Psoas muscle (tissue), 8 donors: Measurements from ENCODE around the gene LHPP. TPM values are rescaled to one million over a fixed set of nuclear protein-coding genes. Genes with fewer than 3 reads are reported as not detected.
A peak's percentile ranks its signal among the peaks of the same experiment; 100 is the strongest.

ENCODE experiments used
- ATAC-seq, 4 donors: fragments of 200-7000 bp; cut with Tn5 transposase; one replicate each; pipeline ENCODE4 v1.9.1; 2020; ENCODE audit warnings: moderate library complexity in 3 of 4, mild to moderate bottlenecking in 2 of 4
- DNase-seq, 2 donors: peaks; one replicate each; pipeline ENCODE4 v3.0.0-alpha.2; 2020
- H3K27ac ChIP-seq: fragments of 200-600 bp; one replicate; pipeline ENCODE4 v1.8.0; 2022
- H3K27me3 ChIP-seq, 3 donors: fragments of 200-600 bp in 1 of 3; one replicate each; pipeline versions ENCODE4 v1.6.1 to v1.8.0; 2013 to 2022; ENCODE audit warnings: low read length in 2 of 3, mild to moderate bottlenecking in 2 of 3, moderate library complexity in 1 of 3; ENCODE audit not compliant: insufficient read depth in 3 of 3
- H3K36me3 ChIP-seq, 2 donors: fragments of 200-600 bp in 1 of 2; one replicate each; pipeline versions ENCODE4 v1.6.1 to v1.8.0; 2013 to 2022; ENCODE audit warnings: low read depth in 1 of 2, mild to moderate bottlenecking in 1 of 2, moderate library complexity in 1 of 2; ENCODE audit not compliant: insufficient read depth in 1 of 2
- H3K4me1 ChIP-seq: fragments of 200-600 bp; one replicate; pipeline ENCODE4 v1.8.0; 2022
- H3K4me3 ChIP-seq: fragments of 200-600 bp; one replicate; pipeline ENCODE4 v1.8.0; 2022; ENCODE audit warnings: mild to moderate bottlenecking
- H3K9me3 ChIP-seq: fragments of 200-600 bp; one replicate; pipeline ENCODE4 v1.8.0; 2022
- WGBS, 3 donors: extraction: QIAGEN DNeasy Blood & Tissue Kit; methylation state at CpG; one replicate each; pipeline versions ENCODE4 v1.1.6 to v1.1.7; 2013; 5-methylcytosine and 5-hydroxymethylcytosine counted together
- intact Hi-C, 2 donors: fragments of 100-400 bp; cut with DNase I; formaldehyde crosslinking; loops; one replicate each; pipeline versions ENCODE4 v1.11.0 to v1.14.2; 2022
- polyA plus RNA-seq, 3 donors: library from polyadenylated mRNA; stranded (reverse); fragments of 200-250 nt; gene quantifications; one replicate each; pipeline ENCODE4 v1.2.3, GENCODE V29; 2013
- total RNA-seq, 4 donors: library from RNA; stranded (reverse); fragmentation: NEBNext Ultra II Directional in 2 of 4; extraction: Animal tissue kit (Norgen Biotek cat#: 25700) in 2 of 4; gene quantifications; one replicate each; pipeline versions ENCODE4 v1.2.1 to v1.2.4, GENCODE V29; 2021 to 2023
- TF ChIP-seq, protein P1 (sequence below): fragments of 200-600 bp; IDR thresholded peaks from one replicate; pipeline ENCODE4 v1.8.0; 2022; ENCODE audit warnings: antibody characterized with exemption
- donor health status: healthy with polysubstance abuse.
- donor health status: DM: no; HTN: no; CAD: no; lungs with moderate emphysema.
- donor health status: Bipolar disorder and iron deficiency.
- donor health status: healthy.
- donor health status: DM: yes; HTN: yes; CAD: no.
- donor health status: DM: no; HTN: no; CAD: no.
- donor health status: DM: no; HTN: no; CAD: no.
- donor health status: DM: yes; HTN: yes; CAD: no.

The LHPP gene
- total and polyA plus RNA-seq, 7 donors: 4.7 to 12.8 (median 6.1) TPM

DNA sequence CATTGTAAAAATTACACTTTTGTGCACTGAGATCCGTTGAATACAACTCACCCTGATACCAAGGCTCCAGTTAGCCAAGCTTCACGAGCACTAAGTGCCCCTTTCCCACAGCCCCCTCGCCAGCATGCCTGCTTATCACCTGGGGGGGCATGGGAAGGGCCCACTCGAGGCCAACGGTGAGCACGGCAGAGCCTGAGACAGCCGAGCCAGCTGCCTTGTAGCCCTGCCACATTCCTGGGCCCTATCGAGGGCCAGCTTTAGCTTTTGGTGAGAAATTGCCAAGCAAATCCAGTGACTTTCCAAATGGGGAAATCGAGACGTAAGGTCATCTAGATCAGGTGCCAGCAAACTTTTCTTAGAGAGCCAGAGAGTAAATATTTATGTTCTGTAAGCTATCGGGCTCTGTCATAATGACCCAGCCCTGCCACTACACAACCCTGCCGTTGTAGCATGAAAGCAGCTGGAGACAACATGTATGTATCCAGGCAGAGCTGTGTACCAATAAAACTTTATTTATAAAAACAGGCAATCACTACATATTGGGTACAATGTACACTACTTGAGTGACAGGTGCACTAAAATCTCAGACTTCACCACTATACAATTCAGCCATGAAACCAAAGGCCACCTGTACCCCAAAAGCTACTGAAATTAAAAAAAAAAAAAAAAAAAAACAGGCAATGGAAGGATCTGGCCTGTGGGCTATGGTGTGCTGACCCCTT is 198.9 kb downstream of the LHPP start:
- Histone ChIP-seq H3K4me1 (peaks cover 43% of the 10 kb centered on the region), H3K4me3 (no peak overlapping the region), H3K27ac (peak overlapping the region; percentile 80), H3K36me3 (peaks cover 0 to 10% of the 10 kb centered on the region in 2 donors), H3K27me3 (no peaks in the 10 kb centered on the region), H3K9me3 (no peaks in the 10 kb centered on the region)
- intact Hi-C loops: no loop called here
- TF ChIP-seq, protein P1, sequence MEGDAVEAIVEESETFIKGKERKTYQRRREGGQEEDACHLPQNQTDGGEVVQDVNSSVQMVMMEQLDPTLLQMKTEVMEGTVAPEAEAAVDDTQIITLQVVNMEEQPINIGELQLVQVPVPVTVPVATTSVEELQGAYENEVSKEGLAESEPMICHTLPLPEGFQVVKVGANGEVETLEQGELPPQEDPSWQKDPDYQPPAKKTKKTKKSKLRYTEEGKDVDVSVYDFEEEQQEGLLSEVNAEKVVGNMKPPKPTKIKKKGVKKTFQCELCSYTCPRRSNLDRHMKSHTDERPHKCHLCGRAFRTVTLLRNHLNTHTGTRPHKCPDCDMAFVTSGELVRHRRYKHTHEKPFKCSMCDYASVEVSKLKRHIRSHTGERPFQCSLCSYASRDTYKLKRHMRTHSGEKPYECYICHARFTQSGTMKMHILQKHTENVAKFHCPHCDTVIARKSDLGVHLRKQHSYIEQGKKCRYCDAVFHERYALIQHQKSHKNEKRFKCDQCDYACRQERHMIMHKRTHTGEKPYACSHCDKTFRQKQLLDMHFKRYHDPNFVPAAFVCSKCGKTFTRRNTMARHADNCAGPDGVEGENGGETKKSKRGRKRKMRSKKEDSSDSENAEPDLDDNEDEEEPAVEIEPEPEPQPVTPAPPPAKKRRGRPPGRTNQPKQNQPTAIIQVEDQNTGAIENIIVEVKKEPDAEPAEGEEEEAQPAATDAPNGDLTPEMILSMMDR: no peak
- WGBS, 3 donors: 27 to 55% (median 41%) methylated on average over 12 of the region's 12 CpGs
- peak in 1 of 4 donors; percentile 25 for ATAC-seq
- DNase-seq: no peak

DNA sequence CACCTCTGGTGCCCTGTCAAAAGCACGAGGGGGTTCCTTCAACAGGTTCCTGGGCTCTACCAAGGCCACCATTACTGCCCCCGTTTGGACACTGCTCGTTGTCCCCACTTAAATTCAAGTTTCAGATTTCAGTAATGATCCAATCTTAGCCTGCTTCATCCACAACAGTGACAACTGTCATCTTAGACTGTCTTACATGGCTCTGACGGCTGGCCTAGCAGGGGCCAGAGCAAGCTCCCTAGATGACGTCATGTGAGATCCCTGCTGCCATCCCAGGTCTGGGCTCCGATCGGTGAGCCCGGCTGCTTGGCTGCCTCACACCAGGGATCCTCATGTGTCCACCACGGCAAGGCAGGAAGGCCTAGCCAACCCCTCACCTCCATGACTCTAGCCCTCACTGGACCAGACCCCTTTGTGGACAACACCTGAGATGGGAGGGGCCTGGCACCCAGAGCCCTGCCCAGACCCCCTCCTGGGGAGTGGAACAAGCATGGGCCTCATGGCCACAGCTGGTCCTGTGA is 200.1 kb downstream of the LHPP start:
- DNase-seq (no peak), ATAC-seq (peak; percentile 38 to 67 (median 64))
- WGBS, 3 donors: 35 to 49% (median 48%) methylated on average over 9 of the region's 9 CpGs
- Histone ChIP-seq H3K4me1 (peaks cover 51% of the 10 kb centered on the region), H3K36me3 (peaks cover 0 to 10% of the 10 kb centered on the region in 2 donors), H3K9me3 (no peaks in the 10 kb centered on the region), H3K4me3 (no peak overlapping the region), H3K27me3 (no peaks in the 10 kb centered on the region), H3K27ac (peak overlapping the region; percentile 80)
- TF ChIP-seq, protein P1: no peak
- intact Hi-C loops: no loop called here

DNA sequence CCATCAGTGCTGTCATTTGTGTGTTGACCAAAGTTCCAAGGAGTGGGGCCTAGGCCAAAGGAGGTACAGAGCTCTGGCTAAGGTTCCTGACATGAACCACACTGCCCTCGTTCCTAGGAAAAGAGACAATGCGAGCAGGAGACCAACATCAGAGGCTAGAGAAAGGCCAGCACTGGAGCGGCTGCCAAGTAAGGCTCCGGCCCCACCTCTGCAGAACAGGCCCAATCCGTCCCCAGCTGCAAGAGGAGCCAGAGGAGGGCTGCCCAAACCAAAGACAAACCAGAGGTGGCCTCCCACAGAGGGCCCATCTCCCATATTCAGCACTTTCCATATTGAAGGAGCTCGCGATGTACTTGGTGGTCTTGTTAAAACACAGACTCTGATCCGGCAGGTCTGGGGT is 201.6 kb downstream of the LHPP start:
- no peaks in the 10 kb centered on the region for H3K27me3 ChIP-seq
- no peak overlapping the region for H3K4me3 ChIP-seq
- H3K4me1 ChIP-seq: peaks cover 53% of the 10 kb centered on the region
- no peaks in the 10 kb centered on the region for H3K9me3 ChIP-seq
- ATAC-seq: no peak
- H3K27ac ChIP-seq: no peak overlapping the region
- TF ChIP-seq, protein P1: no peak
- no peak for DNase-seq
- H3K36me3 ChIP-seq: peaks cover 0 to 10% of the 10 kb centered on the region in 2 donors
- 72 to 83% (median 77%) methylated on average over 8 of the region's 8 CpGs for WGBS, 3 donors
- intact Hi-C loops: no loop called here

Other genes starting within 250 kb of the LHPP start
- gene OAT, start 42.9 kb upstream of the LHPP start, total RNA-seq: 10 to 100 TPM; 23.2 to 38.6 (median 32.3) TPM
- 10 to 100 TPM in 2 of 3 donors, 1 to 10 TPM in 1; 9.5 to 64.5 (median 26.1) TPM for gene OAT, start 42.9 kb upstream of the LHPP start, polyA plus RNA-seq
- not detected for gene NKX1-2, start 11.8 kb upstream of the LHPP start, total RNA-seq
- not detected for gene NKX1-2, start 11.8 kb upstream of the LHPP start, polyA plus RNA-seq